MG63 (cell line): ENCODE measurements around the gene PPP1CA. TPM values are rescaled to one million over a fixed set of nuclear protein-coding genes. Genes with fewer than 3 reads are reported as not detected.
A peak's percentile ranks its signal among the peaks of the same experiment; 100 is the strongest.

ENCODE experiments used
- DNase-seq: peaks from one replicate; pipeline ENCODE4 v3.0.0-alpha.2; 2020
- H3K27me3 ChIP-seq: fragments of 250-450 bp; sonication (Bioruptor Pico); 2 replicates; pipeline ENCODE4 v1.5.1; 2020; ENCODE audit warnings: mild to moderate bottlenecking, moderate library complexity
- H3K36me3 ChIP-seq: fragments of 250-450 bp; sonication (Bioruptor Pico); 2 replicates; pipeline ENCODE4 v1.5.1; 2020; ENCODE audit warnings: mild to moderate bottlenecking, moderate library complexity
- H3K4me3 ChIP-seq: fragments of 250-450 bp; sonication (Bioruptor Pico); 2 replicates; pipeline ENCODE4 v1.5.1; 2020; ENCODE audit warnings: mild to moderate bottlenecking, moderate library complexity
- H3K9me3 ChIP-seq: fragments of 250-450 bp; sonication (Bioruptor Pico); 2 replicates; pipeline ENCODE4 v1.5.1; 2020; ENCODE audit warnings: mild to moderate bottlenecking, moderate library complexity
- total RNA-seq: library from RNA; depleted of rRNA; stranded (reverse); fragments of >200 nt; shearing (Covaris generic); gene quantifications from 2 replicates; pipeline ENCODE4 v1.2.3, GENCODE V29; 2014; ENCODE audit warnings: low replicate concordance

PPP1CA gene
- total RNA-seq, 1 experiment from 2014 or later = 262 TPM

GRCh38 chr11:67422891-67423290 is 21.2 kb upstream of the PPP1CA start:
- H3K4me3 ChIP-seq = no peak overlapping the region
- H3K27me3 ChIP-seq = no peaks in the 10 kb centered on the region
- no peaks in the 10 kb centered on the region for H3K36me3 ChIP-seq
- DNase-seq = no peak
- H3K9me3 ChIP-seq = no peaks in the 10 kb centered on the region

GRCh38 chr11:67421430-67422031 is 19.9 kb upstream of the PPP1CA start:
- peak overlapping the region; percentile 35 for H3K4me3 ChIP-seq
- no peaks in the 10 kb centered on the region for H3K9me3 ChIP-seq
- no peaks in the 10 kb centered on the region for H3K36me3 ChIP-seq
- no peaks in the 10 kb centered on the region for H3K27me3 ChIP-seq
- no peak for DNase-seq

GRCh38 chr11:67420646-67421429 is 19.2 kb upstream of the PPP1CA start:
- H3K9me3 ChIP-seq = no peaks in the 10 kb centered on the region
- H3K36me3 ChIP-seq = no peaks in the 10 kb centered on the region
- H3K4me3 ChIP-seq = peak overlapping the region; percentile 35
- DNase-seq = peak; percentile 89
- no peaks in the 10 kb centered on the region for H3K27me3 ChIP-seq

GRCh38 chr11:67420147-67420645 is 18.5 kb upstream of the PPP1CA start:
- Histone ChIP-seq H3K9me3 (no peaks in the 10 kb centered on the region), H3K36me3 (no peaks in the 10 kb centered on the region)

GRCh38 chr11:67419325-67420049 is 17.8 kb upstream of the PPP1CA start:
- Histone ChIP-seq H3K4me3 (no peak overlapping the region), H3K36me3 (no peaks in the 10 kb centered on the region), H3K27me3 (no peaks in the 10 kb centered on the region), H3K9me3 (no peaks in the 10 kb centered on the region)
- no peak for DNase-seq

More at GRCh38 chr11:67420147-67420645, 18.5 kb upstream of the PPP1CA start:
- Histone ChIP-seq H3K27me3 (no peaks in the 10 kb centered on the region), H3K4me3 (peak overlapping the region; percentile 35)
- no peak for DNase-seq

GRCh38 chr11:67418476-67419281 is 17.0 kb upstream of the PPP1CA start:
- Histone ChIP-seq H3K36me3 (no peaks in the 10 kb centered on the region), H3K27me3 (no peaks in the 10 kb centered on the region), H3K4me3 (no peak overlapping the region), H3K9me3 (no peaks in the 10 kb centered on the region)
- peak; percentile 85 for DNase-seq

GRCh38 chr11:67417425-67417824 is 15.8 kb upstream of the PPP1CA start:
- no peak for DNase-seq
- H3K9me3 ChIP-seq = no peaks in the 10 kb centered on the region
- no peaks in the 10 kb centered on the region for H3K36me3 ChIP-seq
- H3K4me3 ChIP-seq = no peak overlapping the region
- H3K27me3 ChIP-seq = no peaks in the 10 kb centered on the region

GRCh38 chr11:67416416-67417335 is 15.0 kb upstream of the PPP1CA start:
- Histone ChIP-seq H3K9me3 (no peaks in the 10 kb centered on the region), H3K36me3 (no peaks in the 10 kb centered on the region), H3K4me3 (no peak overlapping the region), H3K27me3 (no peaks in the 10 kb centered on the region)
- DNase-seq = peak; percentile 61

- Histone ChIP-seq H3K36me3 (no peaks in the 10 kb centered on the region), H3K4me3 (no peak within 1 kb of the TSS), H3K9me3 (no peaks in the 10 kb centered on the region), H3K27me3 (no peaks in the 10 kb centered on the region)
- no peak for DNase-seq
Observed at GRCh38 chr11:67415501-67416304, 14.0 kb upstream of the PPP1CA start, which contains the start of gene CARNS1. TSS of gene CARNS1 (plus strand) at chr11:67415678. CDS start at chr11:67416200, 522 bp downstream.

GRCh38 chr11:67413266-67413849 is 11.7 kb upstream of the PPP1CA start:
- no peaks in the 10 kb centered on the region for H3K27me3 ChIP-seq
- no peaks in the 10 kb centered on the region for H3K9me3 ChIP-seq
- H3K4me3 ChIP-seq = no peak overlapping the region
- DNase-seq = no peak
- no peaks in the 10 kb centered on the region for H3K36me3 ChIP-seq

GRCh38 chr11:67412495-67413179 is 11.0 kb upstream of the PPP1CA start:
- no peaks in the 10 kb centered on the region for H3K36me3 ChIP-seq
- no peak overlapping the region for H3K4me3 ChIP-seq
- no peak for DNase-seq
- H3K27me3 ChIP-seq = no peaks in the 10 kb centered on the region
- H3K9me3 ChIP-seq = no peaks in the 10 kb centered on the region

GRCh38 chr11:67411785-67412152 is 10.1 kb upstream of the PPP1CA start:
- Histone ChIP-seq H3K36me3 (no peaks in the 10 kb centered on the region), H3K27me3 (no peaks in the 10 kb centered on the region), H3K4me3 (no peak overlapping the region), H3K9me3 (no peaks in the 10 kb centered on the region)
- DNase-seq = no peak

- Histone ChIP-seq H3K4me3 (no peak overlapping the region), H3K27me3 (no peaks in the 10 kb centered on the region), H3K36me3 (no peaks in the 10 kb centered on the region), H3K9me3 (no peaks in the 10 kb centered on the region)
- DNase-seq = no peak
Observed at GRCh38 chr11:67410984-67411784, 9.5 kb upstream of the PPP1CA start.
